Common myeloid progenitor, CD34-positive (primary cell): ENCODE data around the gene LNP1. TPM values are rescaled to one million over a fixed set of nuclear protein-coding genes. Genes with fewer than 3 reads are reported as not detected.
"Not testable (repeated sequence)": the region's sequence is repeated elsewhere in the genome, so short reads cannot be mapped to it uniquely, and the experiment has no call there.

Source experiments
- CTCF ChIA-PET: fragments of 350-600 bp; sonication (Branson Sonifier 250); formaldehyde crosslinking; loops from one replicate; lab custom pipeline; 2021; ENCODE audit warnings: antibody characterized with exemption; lab: Charles Lee
- POLR2A ChIA-PET: fragments of 350-600 bp; sonication (Branson Sonifier 250); formaldehyde crosslinking; loops from one replicate; lab custom pipeline; 2021; ENCODE audit warnings: antibody characterized with exemption; lab: Charles Lee
- DNase-seq, 3 donors: peaks; one replicate each; pipeline versions ENCODE4 v3.0.0 to v3.0.0-alpha.2; 2013
- H3K27ac ChIP-seq, 2 experiments: 1 replicate in 1 of 2; 2 replicates in 1 of 2; pipeline ENCODE4 v1.7.0; 2013; ENCODE audit warnings: inconsistent platforms in 2 of 2, low read length in 2 of 2, mild to moderate bottlenecking in 2 of 2, low read depth in 1 of 2, moderate library complexity in 1 of 2; ENCODE audit not compliant: severe bottlenecking in 2 of 2, insufficient read depth in 1 of 2, poor library complexity in 1 of 2
- H3K27me3 ChIP-seq, 5 experiments: replicated peaks in 2 of 5; 1 replicate in 3 of 5; 2 replicates in 2 of 5; pipeline versions ENCODE4 v1.6.1 to v1.7.0; 2013; ENCODE audit warnings: low read length in 4 of 5, mild to moderate bottlenecking in 2 of 5, moderate library complexity in 2 of 5, inconsistent platforms in 1 of 5; ENCODE audit not compliant: insufficient read depth in 5 of 5, control insufficient read depth in 4 of 5
- H3K36me3 ChIP-seq, 4 experiments: 1 replicate in 2 of 4; 2 replicates in 2 of 4; pipeline versions ENCODE4 v1.6.1 to v1.7.0; 2013; ENCODE audit warnings: low read length in 3 of 4, control low read depth in 1 of 4, mild to moderate bottlenecking in 1 of 4; ENCODE audit not compliant: control insufficient read depth in 4 of 4, insufficient read depth in 4 of 4
- H3K4me1 ChIP-seq, 4 experiments: 1 replicate in 3 of 4; 2 replicates in 1 of 4; pipeline versions ENCODE4 v1.6.1 to v1.7.1; 2013; ENCODE audit warnings: low read length in 3 of 4, mild to moderate bottlenecking in 3 of 4, control low read depth in 1 of 4, inconsistent platforms in 1 of 4, moderate library complexity in 1 of 4; ENCODE audit not compliant: control insufficient read depth in 4 of 4, insufficient read depth in 4 of 4; ENCODE audit errors: control extremely low read depth in 1 of 4
- H3K4me3 ChIP-seq, 7 experiments: 1 replicate in 4 of 7; 2 replicates in 3 of 7; pipeline versions ENCODE4 v1.5.1 to v1.7.0; 2013; ENCODE audit warnings: mild to moderate bottlenecking in 7 of 7, low read length in 6 of 7, moderate library complexity in 6 of 7, inconsistent platforms in 2 of 7, low read depth in 2 of 7, control low read depth in 1 of 7; ENCODE audit not compliant: insufficient read depth in 4 of 7, control insufficient read depth in 1 of 7; ENCODE audit errors: extremely low read depth in 1 of 7
- H3K9me3 ChIP-seq, 5 experiments: 1 replicate in 4 of 5; 2 replicates in 1 of 5; pipeline versions ENCODE4 v1.6.1 to v1.7.1; 2013; ENCODE audit warnings: low read length in 4 of 5, mild to moderate bottlenecking in 2 of 5, inconsistent platforms in 1 of 5, low read depth in 1 of 5, moderate library complexity in 1 of 5; ENCODE audit not compliant: control insufficient read depth in 4 of 5, insufficient read depth in 2 of 5; ENCODE audit errors: control extremely low read depth in 1 of 5
- WGBS: methylation state at CpG from one replicate; pipeline ENCODE4 v1.1.5; 2013; ENCODE audit not compliant: insufficient coverage; 5-methylcytosine and 5-hydroxymethylcytosine counted together
- polyA plus RNA-seq: library from polyadenylated mRNA; unstranded; fragments of 120-200 nt; gene quantifications from one replicate; pipeline ENCODE4 v1.2.1, GENCODE V29; 2013

Gene LNP1, protein sequence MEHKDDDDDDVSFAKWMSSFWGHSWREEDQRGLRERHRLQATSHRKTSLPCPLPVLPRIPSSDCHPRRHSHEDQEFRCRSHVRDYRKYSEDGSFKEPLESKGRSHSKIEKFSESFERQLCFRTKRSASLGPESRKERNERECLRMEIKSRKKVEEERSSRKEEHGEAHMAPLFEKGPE
- polyA plus RNA-seq: 2.0 TPM

DNA sequence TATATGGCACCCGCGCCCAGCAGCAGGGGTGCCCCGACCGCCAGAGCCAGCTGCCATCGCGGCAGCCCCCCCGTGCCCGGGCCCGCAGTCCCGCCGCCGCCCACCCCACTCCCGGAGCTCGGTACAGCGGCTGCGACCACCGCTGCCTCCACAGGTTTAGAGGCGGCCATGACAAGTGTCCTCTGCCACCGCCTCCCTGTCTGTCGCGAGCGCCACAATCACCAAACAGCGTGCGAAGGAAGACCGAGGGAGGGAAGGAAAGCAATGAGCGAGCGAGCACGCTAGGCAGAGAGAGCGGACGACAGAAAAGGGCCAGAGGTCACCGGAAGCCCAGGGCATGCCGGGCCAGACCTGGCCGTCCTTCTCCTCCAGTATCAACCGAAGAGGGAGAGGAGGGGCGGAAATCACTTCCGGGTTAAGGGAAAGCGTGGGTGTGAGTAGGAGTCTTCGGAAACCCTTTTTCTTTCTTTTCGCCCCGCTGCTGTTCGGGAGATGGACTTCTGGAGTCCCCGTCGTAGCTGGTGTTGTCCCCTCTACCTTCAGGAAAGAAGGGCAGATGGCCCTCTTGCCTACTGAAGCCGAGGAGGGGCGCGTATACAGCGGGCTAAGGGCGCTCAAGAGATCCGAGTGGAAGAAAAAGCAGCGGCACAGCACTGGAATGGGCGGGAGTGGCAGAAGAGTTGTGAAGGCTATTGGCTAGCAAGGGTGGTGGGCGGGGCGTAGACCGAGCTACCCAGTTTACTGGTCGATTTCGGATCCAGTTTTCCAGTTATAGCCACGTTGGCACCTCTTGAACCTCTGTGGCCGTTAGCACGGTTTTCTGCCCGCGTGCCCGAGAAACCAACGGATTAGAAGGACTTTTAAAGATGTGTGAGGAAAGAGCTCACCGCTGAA lies at the start of gene LNP1, which contains the start of gene TOMM70:
Gene LNP1, plus strand, starts transcription at position 760 of the 894 bp plus-strand sequence. CDS start 28,191 bp downstream, outside the sequence.
Gene TOMM70, minus strand, starts transcription at position 310 of the 894 bp plus-strand sequence. Its CDS starts 140 bp downstream, at position 170.
- Histone ChIP-seq H3K27ac (peak within 1 kb of the TSS; percentile 74 to 90), H3K27me3 (no peaks in the 10 kb centered on the region), H3K4me3 (peak within 1 kb of the TSS; percentile 77 to 98 (median 86)), H3K4me1 (peaks cover 21 to 43% (median 36%) of the 10 kb centered on the region in 4 experiments), H3K36me3 (no peaks in the 10 kb centered on the region), H3K9me3 (no peaks in the 10 kb centered on the region)
- CTCF ChIA-PET: interaction anchor here (0.9 to 1.9 kb wide), 11 partner anchors 9 to 522 kb away, joined by 3 to 6 read pairs (median 3); no protein-coding TSS in a partner anchor
- DNase-seq: peak; percentile 94 to 97 (median 96)
- WGBS: 0% methylated on average over 54 of the region's 64 CpGs
- POLR2A ChIA-PET: no interaction called here

GRCh38 chr3:100351770-100352169 lies 49.6 kb upstream of the LNP1 start:
- H3K27me3 ChIP-seq, POLR2A ChIA-PET, H3K9me3 ChIP-seq, H3K4me3 ChIP-seq, CTCF ChIA-PET, DNase-seq, H3K27ac ChIP-seq: not testable (repeated sequence)
- WGBS: no CpG with 5 or more reads among the region's 2 CpGs
- Histone ChIP-seq H3K36me3 (peaks cover 15 to 69% (median 52%) of the 10 kb centered on the region in 4 experiments), H3K4me1 (peaks cover 0 to 18% (median 6%) of the 10 kb centered on the region in 4 experiments)

DNA sequence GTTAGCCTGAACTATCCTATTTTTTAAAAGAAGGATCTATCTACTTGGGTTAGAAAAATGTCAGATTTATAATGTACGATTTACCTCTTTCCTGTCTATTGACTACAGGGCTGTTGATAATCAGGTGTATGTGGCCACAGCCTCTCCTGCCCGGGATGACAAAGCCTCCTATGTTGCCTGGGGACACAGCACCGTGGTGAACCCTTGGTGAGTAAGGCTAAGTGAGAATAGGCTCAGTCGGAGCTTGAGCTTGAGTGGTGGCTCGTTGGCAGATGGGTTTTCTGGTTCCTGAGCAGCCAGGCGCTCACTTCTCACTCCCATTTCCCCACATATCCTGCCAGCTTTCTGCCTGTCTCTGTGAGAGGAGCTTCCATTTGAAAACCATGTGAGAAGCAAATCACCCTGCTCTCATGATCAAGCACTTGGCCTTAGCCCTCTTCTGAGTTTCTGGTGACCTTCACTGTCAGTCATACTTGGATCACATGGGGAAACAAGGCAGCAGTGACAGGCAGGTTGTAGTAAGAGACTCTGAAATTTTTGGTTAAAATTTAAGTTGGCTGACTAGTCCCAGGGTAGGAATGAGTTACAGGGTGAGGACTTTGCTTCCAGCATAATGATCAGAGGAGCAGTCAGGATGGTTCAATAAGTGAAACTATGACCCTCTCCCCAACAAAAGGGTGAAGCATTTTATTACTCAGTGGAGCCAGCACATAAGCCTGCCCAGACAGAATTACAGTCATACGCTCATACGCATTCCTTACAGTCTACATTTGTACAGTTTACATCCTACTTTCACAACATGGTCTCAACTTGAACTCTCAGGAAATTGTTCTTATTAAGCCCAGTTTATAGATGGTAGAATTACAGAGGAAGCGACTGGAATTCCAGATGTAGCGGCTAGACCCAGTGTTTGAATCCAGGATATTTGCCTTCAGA lies 48.8 kb upstream of the LNP1 start:
- peaks cover 15 to 71% (median 50%) of the 10 kb centered on the region in 4 experiments for H3K36me3 ChIP-seq
- whole genome bisulfite sequencing: 95% methylated on average over 7 of the region's 10 CpGs
- ChIA-PET POLR2A (no interaction called here), CTCF (no interaction called here)
- DNase-seq: no peak
- peaks cover 0 to 6% (median 0%) of the 10 kb centered on the region in 5 experiments for H3K9me3 ChIP-seq
- H3K4me1 ChIP-seq: peaks cover 0 to 18% (median 6%) of the 10 kb centered on the region in 4 experiments
- no peak overlapping the region for H3K27ac ChIP-seq
- H3K4me3 ChIP-seq: no peak overlapping the region
- no peaks in the 10 kb centered on the region for H3K27me3 ChIP-seq

GRCh38 chr3:100354850-100355249 lies 46.5 kb upstream of the LNP1 start:
- Histone ChIP-seq H3K27me3 (no peaks in the 10 kb centered on the region), H3K36me3 (peaks cover 12 to 59% (median 36%) of the 10 kb centered on the region in 4 experiments), H3K4me3 (peak overlapping the region in 1 of 7 experiments; percentile 23), H3K9me3 (peaks cover 0 to 4% (median 0%) of the 10 kb centered on the region in 5 experiments), H3K27ac (no peak overlapping the region), H3K4me1 (peaks cover 0 to 18% (median 6%) of the 10 kb centered on the region in 4 experiments)
- CTCF ChIA-PET: interaction anchor here (1.1 to 2.0 kb wide), 3 partner anchors 9 to 17 kb away, joined by 3 to 5 read pairs (median 4); no protein-coding TSS in a partner anchor
- WGBS: no CpG with 5 or more reads among the region's 3 CpGs
- DNase-seq: peak; percentile 61 to 93 (median 90)
- POLR2A ChIA-PET: interaction anchor here (1.8 kb wide), 1 partner anchor 20 kb away, joined by 10 read pairs; the partner anchor contains the start of gene NIT2

DNA sequence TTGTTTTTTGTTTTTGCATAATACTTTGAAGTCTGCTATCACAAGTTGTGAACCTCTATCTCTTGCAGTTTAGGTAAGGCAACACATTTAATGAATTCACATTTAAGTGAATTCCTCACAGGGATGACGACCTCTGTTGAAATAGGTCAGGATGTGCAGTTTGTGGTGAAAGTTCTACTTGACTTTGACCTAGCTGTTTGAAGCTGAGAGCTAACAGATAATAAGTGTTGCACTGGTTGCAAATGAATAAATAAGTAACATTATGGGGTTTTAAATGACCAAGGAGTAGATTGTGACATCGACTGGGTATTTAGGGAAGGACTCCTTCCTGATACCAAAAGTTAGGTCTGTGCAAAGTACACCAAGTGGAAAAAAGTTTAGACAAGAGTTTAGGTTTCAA lies 42.9 kb upstream of the LNP1 start:
- ChIA-PET POLR2A (no interaction called here), CTCF (interaction anchor here (1.3 to 1.4 kb wide), 2 partner anchors 25 to 28 kb away, joined by 3 to 5 read pairs; no protein-coding TSS in a partner anchor)
- WGBS: 100% methylated on average over 1 of the region's 2 CpGs
- H3K9me3 ChIP-seq: peaks cover 0 to 7% (median 3%) of the 10 kb centered on the region in 5 experiments
- no peaks in the 10 kb centered on the region for H3K27me3 ChIP-seq
- no peak for DNase-seq
- peaks cover 3 to 66% (median 37%) of the 10 kb centered on the region in 4 experiments for H3K36me3 ChIP-seq
- H3K4me3 ChIP-seq: no peak overlapping the region
- peaks cover 0 to 18% (median 6%) of the 10 kb centered on the region in 4 experiments for H3K4me1 ChIP-seq
- no peak overlapping the region for H3K27ac ChIP-seq

DNA sequence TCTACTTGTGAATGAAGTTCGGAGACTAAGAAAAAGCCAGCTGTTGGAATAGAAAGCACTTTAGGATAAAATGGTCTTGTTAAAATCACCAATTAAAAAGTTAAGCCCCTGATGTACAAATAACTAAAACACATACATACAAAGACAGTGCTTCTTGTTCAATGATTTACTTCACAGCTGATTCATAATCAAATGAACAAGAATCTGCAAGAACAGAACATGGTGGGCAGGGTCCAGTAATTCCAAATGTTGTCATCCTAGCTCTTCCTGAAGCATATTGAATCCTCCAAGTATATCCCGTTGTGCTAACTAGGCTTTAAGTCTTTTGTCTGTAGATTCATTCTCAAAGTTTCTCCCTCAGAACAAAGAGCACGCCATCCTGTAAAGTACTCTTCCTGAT lies 42.3 kb upstream of the LNP1 start:
- ChIA-PET POLR2A (no interaction called here), CTCF (interaction anchor here (1.3 to 2.3 kb wide), 4 partner anchors 10 to 27 kb away, joined by 3 to 10 read pairs (median 6); partner anchors contain the start of gene NIT2)
- DNase-seq: no peak
- Histone ChIP-seq H3K27me3 (no peaks in the 10 kb centered on the region), H3K4me1 (peaks cover 0 to 16% (median 5%) of the 10 kb centered on the region in 4 experiments), H3K9me3 (peaks cover 0 to 7% (median 3%) of the 10 kb centered on the region in 5 experiments), H3K27ac (no peak overlapping the region), H3K4me3 (no peak overlapping the region), H3K36me3 (peaks cover 3 to 68% (median 38%) of the 10 kb centered on the region in 4 experiments)
- WGBS: 100% methylated on average over 2 of the region's 3 CpGs
